HL-60/S4 (cell line): ENCODE measurements around the gene SLC44A5.
"Not testable (repeated sequence)": the region's sequence is repeated elsewhere in the genome, so short reads cannot be mapped to it uniquely, and the experiment has no call there.

Experiments
- in situ Hi-C: fragments of 300-500 bp; cut with MboI; formaldehyde crosslinking; loops from 2 replicates; pipeline ENCODE4 v1.14.3; 2022; ENCODE audit warnings: low sequenced_read_pairs

SLC44A5 gene

DNA sequence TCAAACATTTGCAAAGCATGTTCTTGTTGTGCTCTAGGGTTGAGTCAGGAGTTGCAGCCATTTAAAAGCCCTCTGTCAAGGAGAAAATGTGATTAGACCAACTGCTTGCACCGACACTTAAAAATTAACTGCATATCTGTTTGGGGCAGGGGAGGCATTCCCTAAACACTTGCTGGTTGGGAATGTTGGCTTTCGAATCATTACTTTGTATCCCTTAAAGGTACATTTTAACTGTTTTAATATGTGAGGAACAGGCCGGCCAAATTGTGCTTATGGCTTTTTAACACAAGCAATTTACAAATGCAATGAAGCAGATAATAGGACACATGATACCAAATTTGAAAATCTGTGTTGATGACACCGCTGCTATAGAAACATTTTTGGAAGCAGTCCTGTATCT, 317.6 kb downstream of the SLC44A5 start:
- in situ Hi-C loops = no loop called here

- in situ Hi-C loops = no loop called here
These were observed 318.9 kb downstream of the SLC44A5 start for GRCh38 chr1:75292013-75292412.

DNA sequence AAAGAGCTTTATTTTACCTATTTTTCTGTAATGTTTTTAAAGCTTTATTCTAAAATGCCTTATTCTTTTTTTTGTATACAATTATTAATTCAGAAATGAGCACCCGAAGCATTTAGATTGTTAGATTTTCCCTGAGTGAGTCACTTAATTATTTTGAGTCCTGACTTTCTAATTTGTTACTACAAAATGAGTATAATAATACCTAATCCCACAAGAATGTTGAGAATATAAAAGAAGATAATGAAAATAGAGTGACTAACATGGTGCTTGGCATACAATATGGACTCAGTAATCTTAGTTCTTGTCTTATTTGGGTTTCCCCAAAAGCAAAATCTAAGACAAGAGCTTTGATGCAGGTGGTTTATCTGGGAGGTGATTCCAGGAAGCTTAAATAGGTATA, 334.5 kb downstream of the SLC44A5 start:
- in situ Hi-C loops = no loop called here

GRCh38 chr1:75275631-75276030, 335.3 kb downstream of the SLC44A5 start:
- in situ Hi-C loops = no loop called here

- in situ Hi-C loops = no loop called here
These were observed 335.9 kb downstream of the SLC44A5 start for GRCh38 chr1:75274920-75275506.

DNA sequence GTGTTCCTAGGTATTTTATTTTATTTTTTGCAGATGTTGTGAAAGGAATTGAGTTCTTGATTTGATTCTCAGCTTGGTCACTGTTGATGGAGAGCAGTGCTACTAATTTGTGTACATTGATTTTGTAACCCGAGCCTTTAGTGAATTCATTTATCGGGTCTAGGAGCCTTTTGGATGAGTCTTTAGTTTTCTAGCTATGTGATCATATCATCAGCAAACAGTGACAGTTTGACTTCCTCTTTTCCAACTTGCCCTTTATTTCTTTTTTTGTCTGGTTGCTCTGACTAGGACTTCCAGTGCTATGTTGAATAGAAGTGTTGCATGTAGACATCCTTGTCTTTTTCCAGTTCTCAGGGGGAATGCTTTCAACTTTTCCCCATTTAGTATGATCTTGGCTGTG, 337.8 kb downstream of the SLC44A5 start:
- in situ Hi-C loops = no loop called here

DNA sequence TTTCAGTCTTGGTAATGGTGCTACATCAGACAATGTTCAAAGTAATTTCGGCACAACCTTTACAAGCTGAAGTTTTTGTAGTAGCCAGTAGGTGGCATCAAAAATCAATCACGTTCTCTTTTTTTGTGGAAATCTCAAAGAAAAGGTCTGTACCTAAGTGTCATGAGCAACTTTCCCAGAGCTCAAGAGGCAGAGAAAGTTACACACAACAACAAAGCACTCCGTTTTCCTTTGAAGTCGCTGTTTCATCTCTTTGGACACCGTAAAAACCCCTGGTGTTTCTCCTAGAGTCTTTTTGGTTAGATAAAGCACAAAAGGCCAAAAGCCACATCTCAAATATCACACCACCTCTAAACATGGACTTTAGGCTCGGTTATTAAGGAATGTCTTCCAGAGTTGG, 345.1 kb downstream of the SLC44A5 start:
- in situ Hi-C loops = no loop called here

- in situ Hi-C loops = no loop called here
These were observed 346.8 kb downstream of the SLC44A5 start for GRCh38 chr1:75264112-75264511.

- in situ Hi-C loops = not testable (repeated sequence)
These were observed 347.3 kb downstream of the SLC44A5 start for GRCh38 chr1:75263616-75264015.

- in situ Hi-C loops = not testable (repeated sequence)
These were observed 349.0 kb downstream of the SLC44A5 start for GRCh38 chr1:75261946-75262345.

DNA sequence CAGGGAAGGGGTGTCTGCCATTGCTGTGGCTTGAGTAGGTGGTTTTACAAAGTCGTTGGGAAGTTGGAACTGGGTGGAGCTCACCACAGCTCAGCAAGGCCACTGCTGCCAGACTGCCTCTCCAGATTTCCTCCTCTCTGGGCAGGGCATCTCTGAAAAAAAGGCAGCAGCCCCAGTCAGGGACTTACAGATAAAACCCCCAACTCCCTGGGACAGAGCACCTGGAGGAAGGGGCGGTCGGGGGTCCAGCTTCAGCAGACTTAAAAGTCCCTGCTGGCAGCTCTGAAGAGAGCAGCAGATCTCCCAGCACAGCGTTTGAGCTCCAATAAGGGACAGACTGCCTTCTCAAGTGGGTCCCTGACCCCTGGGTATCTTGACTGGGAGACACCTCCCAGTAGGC, 352.6 kb downstream of the SLC44A5 start:
- in situ Hi-C loops = no loop called here

DNA sequence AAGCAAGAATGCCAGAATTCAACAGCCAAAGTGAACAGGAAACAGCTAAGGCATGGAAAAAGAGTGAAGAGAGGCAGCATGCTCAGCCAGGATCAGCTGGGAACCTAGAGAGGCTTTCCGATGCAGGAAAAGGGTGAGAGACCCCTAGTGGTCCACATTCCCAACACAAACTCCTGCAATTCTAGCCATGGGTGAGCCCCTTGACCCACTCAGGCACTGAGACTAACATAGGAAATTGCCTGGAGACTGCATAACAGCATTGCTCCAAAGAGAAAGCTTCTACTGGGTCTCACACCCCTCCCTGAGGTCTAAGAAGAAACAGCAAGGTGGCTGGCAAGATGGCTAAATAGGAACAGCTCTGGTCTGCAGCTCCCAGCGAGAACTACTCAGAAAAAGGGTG, 353.5 kb downstream of the SLC44A5 start:
- in situ Hi-C loops = no loop called here

- in situ Hi-C loops = not testable (repeated sequence)
These were observed 360.8 kb downstream of the SLC44A5 start for GRCh38 chr1:75250114-75250513.

DNA sequence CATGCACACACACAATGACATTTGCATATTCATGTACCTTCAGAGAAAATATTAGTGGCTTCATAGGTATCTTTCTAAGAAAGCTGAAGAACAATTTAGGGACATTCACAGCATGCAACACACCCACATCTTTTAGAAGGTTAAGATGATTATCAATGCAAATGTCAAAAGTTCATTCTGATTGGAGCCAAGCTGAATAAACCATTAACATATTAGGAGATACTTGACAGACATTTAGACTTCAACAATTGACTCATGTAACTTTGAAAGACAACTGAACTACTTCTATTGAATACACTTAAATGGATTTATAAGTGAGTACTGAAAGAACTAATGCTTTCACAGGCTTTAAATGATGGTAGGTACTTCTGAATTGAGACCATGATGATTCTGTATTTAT, 365.7 kb downstream of the SLC44A5 start:
- in situ Hi-C loops = no loop called here

- in situ Hi-C loops = no loop called here
These were observed 367.8 kb downstream of the SLC44A5 start for GRCh38 chr1:75243124-75243523.

- in situ Hi-C loops = no loop called here
These were observed 373.6 kb downstream of the SLC44A5 start for GRCh38 chr1:75237316-75237715.

- in situ Hi-C loops = no loop called here
These were observed 376.4 kb downstream of the SLC44A5 start for GRCh38 chr1:75234562-75234961.

GRCh38 chr1:75233302-75233929, 377.5 kb downstream of the SLC44A5 start:
- in situ Hi-C loops = no loop called here

DNA sequence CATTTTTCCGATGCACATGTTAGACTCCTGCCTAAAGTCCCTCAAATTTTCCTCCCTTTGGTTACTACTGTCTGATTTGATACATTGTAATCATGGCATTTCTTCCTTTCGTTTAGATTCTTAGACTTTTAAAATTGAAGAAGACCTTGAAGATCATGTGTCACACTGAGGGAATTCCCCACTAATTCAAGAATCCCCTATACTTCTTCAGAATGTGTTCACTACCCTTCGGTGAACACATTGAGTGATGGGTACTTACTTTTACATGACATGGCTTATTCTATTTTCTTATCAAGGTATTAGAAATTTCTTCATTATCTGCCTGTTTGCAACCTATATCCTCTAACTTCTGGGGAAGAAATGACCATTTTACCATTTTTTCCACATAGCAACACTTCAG, 390.8 kb downstream of the SLC44A5 start:
- in situ Hi-C loops = loop anchor here (25.0 kb wide), 1 partner anchor 458 kb away; no protein-coding TSS in a partner anchor

- in situ Hi-C loops = loop anchor here (25.0 kb wide), 1 partner anchor 452 kb away; no protein-coding TSS in a partner anchor
These were observed 396.9 kb downstream of the SLC44A5 start for GRCh38 chr1:75214017-75214416.

DNA sequence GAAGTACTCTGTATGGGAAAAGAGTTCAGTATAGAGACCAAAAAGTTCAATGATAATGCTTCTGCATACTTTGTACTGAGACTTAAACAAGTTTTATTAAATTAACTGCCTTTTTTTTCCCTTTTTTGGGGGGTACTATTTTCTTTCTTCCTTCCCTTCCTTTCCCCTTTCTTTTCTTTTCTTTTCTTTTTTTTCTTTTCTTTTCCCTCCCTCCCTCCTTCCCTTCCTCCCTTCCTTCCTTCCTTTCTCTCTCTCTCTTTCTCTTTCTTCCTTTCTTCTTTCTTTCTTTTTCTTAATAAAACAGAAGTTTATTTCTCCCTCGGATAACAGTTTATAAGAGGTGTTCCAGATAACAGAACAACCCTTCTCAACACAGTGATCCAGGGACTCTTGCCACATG, 399.3 kb downstream of the SLC44A5 start:
- in situ Hi-C loops = loop anchor here (25.0 kb wide), 1 partner anchor 449 kb away; no protein-coding TSS in a partner anchor

GRCh38 chr1:75208862-75209261, 402.1 kb downstream of the SLC44A5 start:
- in situ Hi-C loops = loop anchor here (25.0 kb wide), 1 partner anchor 447 kb away; no protein-coding TSS in a partner anchor
